Mesenchymal stem cell (in vitro differentiated cells and primary cell): Measurements from ENCODE around the gene DBF4B.

Source experiments
- DNase-seq: peaks from one replicate; pipeline ENCODE4 v3.0.0-alpha.2; 2013
- H2AFZ ChIP-seq: one replicate; pipeline ENCODE4 v1.6.1; 2013; ENCODE audit warnings: low read depth, mild to moderate bottlenecking, control low read depth, inconsistent platforms, low read length, moderate library complexity
- H2AK5ac ChIP-seq: 2 replicates; pipeline ENCODE4 v1.6.1; 2013; ENCODE audit warnings: low read length, moderate library complexity, mild to moderate bottlenecking, inconsistent platforms; ENCODE audit not compliant: severe bottlenecking
- H2BK120ac ChIP-seq: one replicate; pipeline ENCODE4 v1.6.1; 2013; ENCODE audit warnings: low read depth, mild to moderate bottlenecking, inconsistent platforms, low read length, moderate library complexity
- H2BK12ac ChIP-seq, 2 experiments: one replicate each; pipeline ENCODE4 v1.6.1; 2013; ENCODE audit warnings: inconsistent platforms in 2 of 2, low read length in 2 of 2, mild to moderate bottlenecking in 2 of 2, moderate library complexity in 2 of 2, control low read depth in 1 of 2
- H2BK15ac ChIP-seq: one replicate; pipeline ENCODE4 v1.6.1; 2013; ENCODE audit warnings: mild to moderate bottlenecking, low read depth, inconsistent platforms; ENCODE audit not compliant: poor library complexity, severe bottlenecking
- H2BK5ac ChIP-seq: 2 replicates; pipeline ENCODE4 v1.6.1; 2013; ENCODE audit warnings: low read depth, mild to moderate bottlenecking, low read length, control low read depth, inconsistent platforms; ENCODE audit not compliant: poor library complexity, severe bottlenecking
- H3K14ac ChIP-seq, 2 experiments: one replicate each; pipeline ENCODE4 v1.6.1; 2013; ENCODE audit warnings: inconsistent platforms in 2 of 2, low read length in 2 of 2, control low read depth in 1 of 2, mild to moderate bottlenecking in 1 of 2, moderate library complexity in 1 of 2
- H3K18ac ChIP-seq, 2 experiments: one replicate each; pipeline ENCODE4 v1.6.1; 2013; ENCODE audit warnings: inconsistent platforms in 2 of 2, low read length in 2 of 2, control low read depth in 1 of 2, low read depth in 1 of 2, mild to moderate bottlenecking in 1 of 2
- H3K23ac ChIP-seq, 2 experiments: one replicate each; pipeline ENCODE4 v1.6.1; 2013; ENCODE audit warnings: inconsistent platforms in 2 of 2, low read length in 2 of 2, mild to moderate bottlenecking in 2 of 2, moderate library complexity in 2 of 2, control low read depth in 1 of 2
- H3K27ac ChIP-seq: 2 replicates; pipeline ENCODE4 v1.5.1; 2013; ENCODE audit warnings: mild to moderate bottlenecking, moderate library complexity, low read length, control low read depth, inconsistent platforms; ENCODE audit not compliant: poor library complexity, severe bottlenecking
- H3K27me3 ChIP-seq, 2 experiments: 2 replicates each; pipeline versions ENCODE4 v1.6.1 to v1.7.0; 2013; ENCODE audit warnings: low read length in 2 of 2, mild to moderate bottlenecking in 2 of 2, moderate library complexity in 2 of 2, control low read depth in 1 of 2, inconsistent platforms in 1 of 2; ENCODE audit not compliant: control insufficient read depth in 1 of 2, insufficient read depth in 1 of 2
- H3K36me3 ChIP-seq, 2 experiments: 2 replicates each; pipeline versions ENCODE4 v1.6.1 to v1.7.0; 2013; ENCODE audit warnings: low read length in 2 of 2, control low read depth in 1 of 2, inconsistent platforms in 1 of 2, low read depth in 1 of 2, mild to moderate bottlenecking in 1 of 2; ENCODE audit not compliant: insufficient read depth in 2 of 2, control insufficient read depth in 1 of 2
- H3K4ac ChIP-seq, 2 experiments: one replicate each; pipeline ENCODE4 v1.6.1; 2013; ENCODE audit warnings: inconsistent platforms in 2 of 2, low read length in 2 of 2, mild to moderate bottlenecking in 2 of 2, moderate library complexity in 2 of 2, control low read depth in 1 of 2, low read depth in 1 of 2
- H3K4me1 ChIP-seq: 2 replicates; pipeline ENCODE4 v1.6.1; 2013; ENCODE audit warnings: low read depth, low read length, control low read depth; ENCODE audit not compliant: control insufficient read depth, insufficient read depth
- H3K4me2 ChIP-seq: 2 replicates; pipeline ENCODE4 v1.6.1; 2013; ENCODE audit warnings: low read length, mild to moderate bottlenecking, inconsistent platforms; ENCODE audit not compliant: poor library complexity, severe bottlenecking
- H3K4me3 ChIP-seq, 2 experiments: 2 replicates each; pipeline versions ENCODE4 v1.5.1 to v1.7.0; 2013; ENCODE audit warnings: low read length in 2 of 2, mild to moderate bottlenecking in 2 of 2, control low read depth in 1 of 2, low read depth in 1 of 2; ENCODE audit not compliant: insufficient read depth in 1 of 2
- H3K79me1 ChIP-seq: replicated peaks from 2 replicates; pipeline ENCODE4 v1.6.1; 2013; ENCODE audit warnings: mild to moderate bottlenecking, control low read depth, low read length, inconsistent platforms; ENCODE audit not compliant: poor library complexity, severe bottlenecking
- H3K9ac ChIP-seq: 2 replicates; pipeline ENCODE4 v1.7.0; 2013; ENCODE audit warnings: mild to moderate bottlenecking, low read length, moderate library complexity
- H3K9me3 ChIP-seq: 2 replicates; pipeline ENCODE4 v1.7.0; 2013; ENCODE audit warnings: mild to moderate bottlenecking, low read length; ENCODE audit not compliant: control insufficient read depth
- H4K8ac ChIP-seq: one replicate; pipeline ENCODE4 v1.6.1; 2013; ENCODE audit warnings: inconsistent platforms, mild to moderate bottlenecking, low read length, moderate library complexity
- H4K91ac ChIP-seq: one replicate; pipeline ENCODE4 v1.6.1; 2013; ENCODE audit warnings: mild to moderate bottlenecking, low read length, inconsistent platforms
- WGBS: methylation state at CpG from one replicate; pipeline ENCODE4 v1.1.7; 2013; ENCODE audit warnings: mixed read lengths; 5-methylcytosine and 5-hydroxymethylcytosine counted together

The DBF4B gene

DNA sequence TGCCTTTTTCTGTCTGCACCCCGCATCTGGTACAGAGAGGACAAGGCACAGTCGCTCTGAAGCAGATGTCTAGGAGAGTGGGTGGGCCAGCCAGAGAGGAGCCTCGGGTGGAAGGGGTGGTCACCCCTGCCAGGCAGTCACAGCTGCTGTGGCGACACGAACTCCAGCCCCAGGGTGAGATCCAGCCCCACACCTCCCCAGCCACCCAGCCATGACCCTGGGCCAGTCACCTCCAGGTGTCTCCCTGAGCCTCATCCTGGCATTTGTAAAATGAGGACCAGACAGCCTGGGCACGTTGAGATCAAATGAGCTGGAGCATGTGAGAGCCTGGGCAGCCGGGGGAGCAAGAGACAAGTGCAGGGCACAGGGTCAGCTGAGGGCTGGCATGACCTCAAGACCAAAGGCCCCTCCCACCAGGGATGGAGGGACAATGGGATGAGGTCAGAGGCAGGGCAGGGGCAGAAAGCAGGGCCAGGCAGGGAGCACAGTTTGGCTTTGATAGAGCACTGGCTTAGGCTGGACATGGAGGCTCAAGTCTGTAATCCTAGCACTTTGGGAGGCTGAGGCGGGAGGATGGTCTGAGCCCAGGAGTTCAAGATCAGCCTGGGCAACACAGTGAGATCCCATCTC is 58.1 kb downstream of the DBF4B start:
- Histone ChIP-seq H3K36me3 (peaks cover 0 to 2% of the 10 kb centered on the region in 2 experiments), H2AK5ac (no peak overlapping the region), H2BK120ac (no peak overlapping the region), H2BK12ac (no peak overlapping the region), H3K9ac (no peak overlapping the region), H3K4me2 (no peak overlapping the region), H3K9me3 (no peaks in the 10 kb centered on the region), H4K91ac (peak overlapping the region; percentile 18), H3K18ac (no peak overlapping the region), H3K27me3 (peaks cover under 1 to 52% of the 10 kb centered on the region in 2 experiments), H3K27ac (no peak overlapping the region), H4K8ac (no peak overlapping the region), H3K14ac (no peak overlapping the region), H3K4ac (no peak overlapping the region), H2BK15ac (no peak overlapping the region), H2BK5ac (no peak overlapping the region), H3K23ac (peak overlapping the region in 1 of 2 experiments; percentile 46), H2AFZ (no peak overlapping the region), H3K79me1 (no peaks in the 10 kb centered on the region), H3K4me3 (no peak overlapping the region), H3K4me1 (peaks cover 32% of the 10 kb centered on the region)
- WGBS: 65% methylated on average over 7 of the region's 8 CpGs
- no peak for DNase-seq

GRCh38 chr17:44767493-44767892 is 59.0 kb downstream of the DBF4B start:
- peaks cover 0 to 2% of the 10 kb centered on the region in 2 experiments for H3K36me3 ChIP-seq
- 45% methylated on average over 3 of the region's 4 CpGs for WGBS
- H3K4ac ChIP-seq: no peak overlapping the region
- no peak overlapping the region for H3K18ac ChIP-seq
- H3K4me1 ChIP-seq: peaks cover 32% of the 10 kb centered on the region
- no peak overlapping the region for H2BK120ac ChIP-seq
- no peak for DNase-seq
- no peak overlapping the region for H2BK5ac ChIP-seq
- H2BK15ac ChIP-seq: no peak overlapping the region
- no peak overlapping the region for H3K14ac ChIP-seq
- no peak overlapping the region for H2BK12ac ChIP-seq
- H3K27ac ChIP-seq: no peak overlapping the region
- H2AFZ ChIP-seq: no peak overlapping the region
- no peak overlapping the region for H2AK5ac ChIP-seq
- no peak overlapping the region for H3K23ac ChIP-seq
- H3K9ac ChIP-seq: no peak overlapping the region
- no peak overlapping the region for H3K4me3 ChIP-seq
- H3K27me3 ChIP-seq: peaks cover 0 to 45% of the 10 kb centered on the region in 2 experiments
- no peak overlapping the region for H3K4me2 ChIP-seq
- no peak overlapping the region for H4K8ac ChIP-seq
- H3K79me1 ChIP-seq: no peaks in the 10 kb centered on the region
- H4K91ac ChIP-seq: no peak overlapping the region
- H3K9me3 ChIP-seq: no peaks in the 10 kb centered on the region

- Histone ChIP-seq H3K4me1 (peaks cover 32% of the 10 kb centered on the region), H2BK12ac (no peak overlapping the region), H2BK15ac (no peak overlapping the region), H3K4me2 (no peak overlapping the region), H2BK120ac (no peak overlapping the region), H4K8ac (no peak overlapping the region), H3K4ac (no peak overlapping the region), H3K23ac (no peak overlapping the region), H3K9ac (no peak overlapping the region), H4K91ac (no peak overlapping the region), H2AK5ac (peak overlapping the region; percentile 43), H3K27ac (no peak overlapping the region), H3K14ac (no peak overlapping the region), H2AFZ (no peak overlapping the region), H3K9me3 (no peaks in the 10 kb centered on the region), H3K79me1 (no peaks in the 10 kb centered on the region), H2BK5ac (no peak overlapping the region), H3K4me3 (no peak overlapping the region), H3K27me3 (peaks cover 4 to 55% of the 10 kb centered on the region in 2 experiments), H3K36me3 (peaks cover 0 to 2% of the 10 kb centered on the region in 2 experiments), H3K18ac (no peak overlapping the region)
- DNase-seq: no peak
- WGBS: 89% methylated on average over 11 of the region's 11 CpGs
These were observed 60.2 kb downstream of the DBF4B start for GRCh38 chr17:44768505-44769142.

- no peak overlapping the region for H3K23ac ChIP-seq
- H3K27me3 ChIP-seq: peaks cover 4 to 55% of the 10 kb centered on the region in 2 experiments
- no peaks in the 10 kb centered on the region for H3K9me3 ChIP-seq
- no peak overlapping the region for H4K91ac ChIP-seq
- H4K8ac ChIP-seq: no peak overlapping the region
- H3K18ac ChIP-seq: no peak overlapping the region
- H2BK15ac ChIP-seq: no peak overlapping the region
- no peak overlapping the region for H2BK120ac ChIP-seq
- H3K4me2 ChIP-seq: no peak overlapping the region
- no peak overlapping the region for H3K4ac ChIP-seq
- WGBS: 77% methylated on average over 6 of the region's 6 CpGs
- H2AFZ ChIP-seq: no peak overlapping the region
- no peaks in the 10 kb centered on the region for H3K79me1 ChIP-seq
- H2BK5ac ChIP-seq: no peak overlapping the region
- peaks cover 32% of the 10 kb centered on the region for H3K4me1 ChIP-seq
- no peak overlapping the region for H3K14ac ChIP-seq
- H3K36me3 ChIP-seq: peaks cover 0 to 2% of the 10 kb centered on the region in 2 experiments
- no peak for DNase-seq
- H3K4me3 ChIP-seq: no peak overlapping the region
- H3K9ac ChIP-seq: no peak overlapping the region
- no peak overlapping the region for H2AK5ac ChIP-seq
- H2BK12ac ChIP-seq: no peak overlapping the region
- no peak overlapping the region for H3K27ac ChIP-seq
These were observed 60.8 kb downstream of the DBF4B start for GRCh38 chr17:44769230-44769629.
